GM18511 (cell line): ENCODE results near the gene ME3.
"Not testable (repeated sequence)": the region's sequence is repeated elsewhere in the genome, so short reads cannot be mapped to it uniquely, and the experiment has no call there.

Experiments used
- ATAC-seq: cut with Tn5 transposase; IDR thresholded peaks from one replicate; pipeline ENCODE4 v1.9.1; 2021; ENCODE audit warnings: mild to moderate bottlenecking, moderate library complexity; ENCODE audit not compliant: unreplicated experiment

The ME3 gene

GRCh38 chr11:86565801-86566312 is 106.6 kb downstream of the ME3 start:
- ATAC-seq: no peak

- no peak for ATAC-seq
These were observed 107.0 kb downstream of the ME3 start for GRCh38 chr11:86565388-86565787.

GRCh38 chr11:86562842-86563241 is 109.6 kb downstream of the ME3 start:
- ATAC-seq: not testable (repeated sequence)

GRCh38 chr11:86559311-86559945 is 113.0 kb downstream of the ME3 start:
- ATAC-seq: no peak

- no peak for ATAC-seq
These were observed 113.6 kb downstream of the ME3 start for GRCh38 chr11:86558841-86559240.

GRCh38 chr11:86558207-86558606 is 114.2 kb downstream of the ME3 start:
- no peak for ATAC-seq

- no peak for ATAC-seq
These were observed 116.5 kb downstream of the ME3 start for GRCh38 chr11:86555866-86556265.

GRCh38 chr11:86555401-86555800 is 117.0 kb downstream of the ME3 start:
- ATAC-seq: no peak

- no peak for ATAC-seq
These were observed 119.2 kb downstream of the ME3 start for GRCh38 chr11:86553265-86553664.

GRCh38 chr11:86551288-86552092 is 120.9 kb downstream of the ME3 start:
- ATAC-seq: peak; percentile 87

GRCh38 chr11:86550757-86551156 is 121.7 kb downstream of the ME3 start:
- ATAC-seq: no peak

- no peak for ATAC-seq
These were observed 124.0 kb downstream of the ME3 start for GRCh38 chr11:86548271-86548917.

GRCh38 chr11:86547727-86548126 is 124.7 kb downstream of the ME3 start:
- no peak for ATAC-seq

GRCh38 chr11:86541299-86541698 is 131.1 kb downstream of the ME3 start:
- not testable (repeated sequence) for ATAC-seq

- ATAC-seq: no peak
These were observed 134.2 kb downstream of the ME3 start for GRCh38 chr11:86538223-86538548.

GRCh38 chr11:86537541-86538222 is 134.7 kb downstream of the ME3 start:
- no peak for ATAC-seq

- ATAC-seq: no peak
These were observed 136.6 kb downstream of the ME3 start for GRCh38 chr11:86535773-86536172.

GRCh38 chr11:86524620-86525352 is 147.6 kb downstream of the ME3 start:
- no peak for ATAC-seq

GRCh38 chr11:86523738-86524619 is 148.4 kb downstream of the ME3 start:
- no peak for ATAC-seq

- ATAC-seq: not testable (repeated sequence)
These were observed 149.9 kb downstream of the ME3 start for GRCh38 chr11:86522512-86522911.
